CD4-positive, alpha-beta T cell (primary cell): ENCODE measurements around the gene SEMA5A. TPM values are rescaled to one million over a fixed set of nuclear protein-coding genes. Genes with fewer than 3 reads are reported as not detected.

Source experiments
- ATAC-seq: fragments of 200-7000 bp; cut with Tn5 transposase; one replicate; pipeline ENCODE4 v1.10.0; 2022; ENCODE audit warnings: mild to moderate bottlenecking; ENCODE audit not compliant: poor library complexity
- CTCF ChIA-PET: fragments of 350-600 bp; sonication (Branson Sonifier 250); formaldehyde crosslinking; loops from one replicate; lab custom pipeline; 2021; ENCODE audit warnings: antibody characterized with exemption, inconsistent platforms; lab: Charles Lee
- POLR2A ChIA-PET: fragments of 350-600 bp; sonication (Branson Sonifier 250); formaldehyde crosslinking; loops from one replicate; lab custom pipeline; 2021; ENCODE audit warnings: antibody characterized with exemption, inconsistent platforms; lab: Charles Lee
- DNase-seq, 14 experiments: peaks; one replicate each; pipeline ENCODE4 v3.0.0-alpha.2; 2013 to 2020; ENCODE audit warnings: mixed read lengths in 2 of 14
- H3K27ac ChIP-seq, 2 donors: one replicate each; pipeline versions ENCODE4 v1.5.1 to v1.7.0; 2013; ENCODE audit warnings: low read length in 2 of 2, low read depth in 1 of 2, mild to moderate bottlenecking in 1 of 2
- H3K27me3 ChIP-seq, 2 experiments: 1 replicate in 1 of 2; 2 replicates in 1 of 2; pipeline versions ENCODE4 v1.6.1 to v1.7.0; 2013; ENCODE audit warnings: low read length in 2 of 2, control low read depth in 1 of 2, mild to moderate bottlenecking in 1 of 2, moderate library complexity in 1 of 2; ENCODE audit not compliant: insufficient read depth in 2 of 2, control insufficient read depth in 1 of 2
- H3K36me3 ChIP-seq: one replicate; pipeline ENCODE4 v1.6.1; 2013; ENCODE audit warnings: low read length, control low read depth; ENCODE audit not compliant: insufficient read depth
- H3K4me1 ChIP-seq: one replicate; pipeline ENCODE4 v1.6.1; 2013; ENCODE audit warnings: low read length, control low read depth; ENCODE audit not compliant: insufficient read depth
- H3K4me3 ChIP-seq: one replicate; pipeline ENCODE4 v1.5.1; 2013; ENCODE audit warnings: mild to moderate bottlenecking, low read length, moderate library complexity
- H3K9me3 ChIP-seq, 2 experiments: 1 replicate in 1 of 2; 2 replicates in 1 of 2; pipeline versions ENCODE4 v1.6.1 to v1.7.0; 2013; ENCODE audit warnings: low read length in 2 of 2, mild to moderate bottlenecking in 2 of 2, control low read depth in 1 of 2, moderate library complexity in 1 of 2; ENCODE audit not compliant: control insufficient read depth in 1 of 2, insufficient read depth in 1 of 2
- H3K27ac Mint-ChIP-seq: one replicate; pipeline ENCODE4 v1.8.0; 2020; ENCODE audit warnings: mixed read lengths
- H3K27me3 Mint-ChIP-seq: one replicate; pipeline ENCODE4 v1.8.0; 2021; ENCODE audit warnings: mixed read lengths
- H3K36me3 Mint-ChIP-seq: one replicate; pipeline ENCODE4 v1.8.0; 2021; ENCODE audit warnings: low read depth, mixed read lengths
- H3K4me1 Mint-ChIP-seq: one replicate; pipeline ENCODE4 v1.8.0; 2021; ENCODE audit warnings: low read depth, mixed read lengths
- H3K4me3 Mint-ChIP-seq: one replicate; pipeline ENCODE4 v1.8.0; 2020; ENCODE audit warnings: mild to moderate bottlenecking, mixed read lengths
- H3K9me3 Mint-ChIP-seq: one replicate; pipeline ENCODE4 v1.8.0; 2020; ENCODE audit warnings: mixed read lengths
- CTCF ChIP-seq: fragments of 200-600 bp; IDR thresholded peaks from one replicate; pipeline ENCODE4 v1.8.0; 2022; ENCODE audit warnings: antibody characterized with exemption, mild to moderate bottlenecking
- intact Hi-C, 2 experiments: fragments of 100-400 bp; cut with DNase I in 1 of 2; cut with micrococcal nuclease in 1 of 2; formaldehyde crosslinking; loops; one replicate each; pipeline versions ENCODE4 v1.15.1 to v1.9.0; 2023 to 2025; cut with DNase I, micrococcal nuclease
- total RNA-seq, 174 experiments: library from RNA in 2 of 174; stranded (reverse) in 2 of 174; gene quantifications; one replicate each; pipeline ENCODE4 v1.2.3 and lab custom pipeline; 2021 to 2026

The SEMA5A gene
- total RNA-seq, 2 experiments from 2014 or later, result 2.0 to 2.9 TPM

GRCh38 chr5:9313751-9314150 is 232.1 kb downstream of the SEMA5A start:
- Histone ChIP-seq H3K27me3 (no peaks in the 10 kb centered on the region), H3K27ac (no peak overlapping the region), H3K9me3 (peaks cover 0 to 4% of the 10 kb centered on the region in 2 experiments), H3K4me3 (no peak overlapping the region), H3K4me1 (no peaks in the 10 kb centered on the region), H3K36me3 (no peaks in the 10 kb centered on the region)
- no peaks in the 10 kb centered on the region for H3K9me3 Mint-ChIP-seq
- no peak overlapping the region for H3K27ac Mint-ChIP-seq
- DNase-seq (no peak), ATAC-seq (no peak)
- intact Hi-C loops, result no loop called here
- H3K4me3 Mint-ChIP-seq, result no peak overlapping the region
- CTCF ChIA-PET, result no interaction called here
- H3K27me3 Mint-ChIP-seq, result no peaks in the 10 kb centered on the region
- no peak for TF ChIP-seq CTCF
- H3K36me3 Mint-ChIP-seq, result no peaks in the 10 kb centered on the region
- POLR2A ChIA-PET, result no interaction called here
- no peaks in the 10 kb centered on the region for H3K4me1 Mint-ChIP-seq

DNA sequence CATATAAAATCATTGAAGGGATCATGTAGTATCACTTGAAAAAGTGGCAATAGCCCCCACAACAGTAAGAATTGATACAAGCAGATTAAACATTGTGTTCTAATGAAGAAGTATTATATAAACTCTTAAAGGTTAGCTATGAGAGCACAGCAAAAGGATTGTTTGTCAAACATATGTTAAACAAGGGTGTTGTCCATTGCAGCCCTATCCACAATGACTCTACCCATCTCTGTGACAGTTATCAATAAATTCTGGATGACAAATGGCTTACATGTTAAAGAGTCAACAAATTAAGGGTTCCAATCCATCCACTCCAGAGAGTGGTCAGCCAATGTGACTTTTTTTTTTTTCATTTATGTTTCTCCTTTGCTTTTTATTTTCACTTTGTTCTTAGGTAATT is 238.7 kb downstream of the SEMA5A start:
- no peak overlapping the region for H3K4me3 ChIP-seq
- Mint-ChIP-seq H3K36me3 (no peaks in the 10 kb centered on the region), H3K4me3 (no peak overlapping the region), H3K27ac (no peak overlapping the region), H3K9me3 (no peaks in the 10 kb centered on the region), H3K27me3 (no peaks in the 10 kb centered on the region), H3K4me1 (no peaks in the 10 kb centered on the region)
- ChIA-PET POLR2A (no interaction called here), CTCF (no interaction called here)
- H3K36me3 ChIP-seq, result no peaks in the 10 kb centered on the region
- ATAC-seq (no peak), DNase-seq (no peak)
- TF ChIP-seq CTCF, result no peak
- H3K27ac ChIP-seq, result no peak overlapping the region
- H3K4me1 ChIP-seq, result no peaks in the 10 kb centered on the region
- H3K27me3 ChIP-seq, result no peaks in the 10 kb centered on the region
- intact Hi-C loops, result no loop called here
- no peaks in the 10 kb centered on the region for H3K9me3 ChIP-seq

GRCh38 chr5:9302218-9302617 is 243.7 kb downstream of the SEMA5A start:
- Mint-ChIP-seq H3K27ac (no peak overlapping the region), H3K4me3 (no peak overlapping the region), H3K36me3 (no peaks in the 10 kb centered on the region), H3K9me3 (peaks cover 3% of the 10 kb centered on the region), H3K4me1 (no peaks in the 10 kb centered on the region), H3K27me3 (no peaks in the 10 kb centered on the region)
- Histone ChIP-seq H3K36me3 (no peaks in the 10 kb centered on the region), H3K9me3 (peaks cover 0 to 4% of the 10 kb centered on the region in 2 experiments), H3K4me1 (no peaks in the 10 kb centered on the region), H3K27me3 (no peaks in the 10 kb centered on the region), H3K27ac (no peak overlapping the region), H3K4me3 (no peak overlapping the region)
- DNase-seq (no peak), ATAC-seq (no peak)
- ChIA-PET CTCF (no interaction called here), POLR2A (no interaction called here)
- intact Hi-C loops, result no loop called here
- TF ChIP-seq CTCF, result no peak
